Measurements from ENCODE around the gene CACYBP. TPM values are rescaled to one million over a fixed set of nuclear protein-coding genes. Genes with fewer than 3 reads are reported as not detected.
A peak's percentile ranks its signal among the peaks of the same experiment; 100 is the strongest.

Gene CACYBP
- total RNA-seq (2014; rRNA removed; shearing (Covaris generic)) (71.3 and 84.8 TPM in 2 replicates), polyA plus RNA-seq (2016; fragmentation: Nextera tagmentation; extraction: Ambion mirVana) (165 and 195 TPM in 2 replicates)

GRCh38 chr1:174999936-175000696 is at the start of gene CACYBP:
CACYBP (plus strand) TSS chr1:174999947; CDS start chr1:175000181, 234 bp downstream.
- Histone ChIP-seq H3K9me2 (ENCODE audit: insufficient read depth) (no peaks in the 10 kb centered on the region), H3K4me2 (ENCODE audit: unreplicated experiment) (peak within 1 kb of the TSS; percentile 96), H3K27me3 (replicated peaks; ENCODE audit: insufficient read depth) (no peaks in the 10 kb centered on the region), H3K36me3 (ENCODE audit: low read depth) (no peaks in the 10 kb centered on the region), H3K79me2 (ENCODE audit: insufficient read depth) (peaks cover 55% of the 10 kb centered on the region), H3K9ac (peak within 1 kb of the TSS; percentile 97), H3K4me1 (ENCODE audit: insufficient read depth) (peaks cover 47% of the 10 kb centered on the region), H3K9me3 (ENCODE audit: low read depth) (no peaks in the 10 kb centered on the region), H2AFZ (peak within 1 kb of the TSS; percentile 94), H3K4me3 (peak within 1 kb of the TSS; percentile 84), H4K20me1 (ENCODE audit: insufficient read depth) (no peaks in the 10 kb centered on the region), H3F3A (ENCODE audit: insufficient read depth) (peaks cover 15% of the 10 kb centered on the region), H3K27ac (peak within 1 kb of the TSS; percentile 98)
- in situ Hi-C loops (cut with MboI) = loop anchor here (25.0 kb wide), 1 partner anchor 738 kb away; no protein-coding TSS in a partner anchor
- 0 to 2% methylated on average over 35 to 68 of the region's 71 CpGs for WGBS, 2 experiments (ENCODE audit: low coverage in 1 of 2, low lambda C conversion rate in 2 of 2, missing lambda C conversion rate in 2 of 2)
- TF ChIP-seq EZH2 (IDR thresholded peaks at IDR 0.05; ENCODE audit: insufficient read depth, poor library complexity, severe bottlenecking) = no peak
- TF ChIP-seq EZH2phosphoT487 (IDR thresholded peaks at IDR 0.05; ENCODE audit: insufficient read depth, low read depth) = no peak
- peak; percentile 58 for DNase-seq

- no peak overlapping the region for H3K9ac ChIP-seq
- H3K27ac ChIP-seq = no peak overlapping the region
- no peak overlapping the region for H2AFZ ChIP-seq
- H4K20me1 ChIP-seq (ENCODE audit: insufficient read depth) = no peaks in the 10 kb centered on the region
- H3F3A ChIP-seq (ENCODE audit: insufficient read depth) = no peaks in the 10 kb centered on the region
- DNase-seq = no peak
- 73 to 74% methylated on average over 11 of the region's 11 CpGs for WGBS, 2 experiments (ENCODE audit: low coverage in 1 of 2, low lambda C conversion rate in 2 of 2, missing lambda C conversion rate in 2 of 2)
- H3K4me3 ChIP-seq = no peak overlapping the region
- no peak overlapping the region for H3K4me2 ChIP-seq (ENCODE audit: unreplicated experiment)
- H3K79me2 ChIP-seq (ENCODE audit: insufficient read depth) = no peaks in the 10 kb centered on the region
- no peaks in the 10 kb centered on the region for H3K4me1 ChIP-seq (ENCODE audit: insufficient read depth)
- H3K36me3 ChIP-seq (ENCODE audit: low read depth) = no peaks in the 10 kb centered on the region
- in situ Hi-C loops (cut with MboI) = no loop called here
- no peaks in the 10 kb centered on the region for H3K9me2 ChIP-seq (ENCODE audit: insufficient read depth)
- TF ChIP-seq EZH2phosphoT487 (IDR thresholded peaks at IDR 0.05; ENCODE audit: insufficient read depth, low read depth) (no peak), EZH2 (IDR thresholded peaks at IDR 0.05; ENCODE audit: insufficient read depth, poor library complexity, severe bottlenecking) (no peak)
- no peaks in the 10 kb centered on the region for H3K27me3 ChIP-seq (replicated peaks; ENCODE audit: insufficient read depth)
- H3K9me3 ChIP-seq (ENCODE audit: low read depth) = no peaks in the 10 kb centered on the region
Measured at GRCh38 chr1:174953285-174954072, 46.3 kb upstream of the CACYBP start.

GRCh38 chr1:174954073-174954460 is 45.7 kb upstream of the CACYBP start:
- Histone ChIP-seq H3K4me2 (ENCODE audit: unreplicated experiment) (no peak overlapping the region), H3K9me2 (ENCODE audit: insufficient read depth) (no peaks in the 10 kb centered on the region), H3K27me3 (replicated peaks; ENCODE audit: insufficient read depth) (no peaks in the 10 kb centered on the region), H3K9ac (no peak overlapping the region), H3K9me3 (ENCODE audit: low read depth) (no peaks in the 10 kb centered on the region), H3K79me2 (ENCODE audit: insufficient read depth) (no peaks in the 10 kb centered on the region), H4K20me1 (ENCODE audit: insufficient read depth) (no peaks in the 10 kb centered on the region), H3F3A (ENCODE audit: insufficient read depth) (no peaks in the 10 kb centered on the region), H3K4me1 (ENCODE audit: insufficient read depth) (no peaks in the 10 kb centered on the region), H3K4me3 (no peak overlapping the region), H3K27ac (no peak overlapping the region), H3K36me3 (ENCODE audit: low read depth) (no peaks in the 10 kb centered on the region), H2AFZ (no peak overlapping the region)
- no peak for DNase-seq
- TF ChIP-seq EZH2 (IDR thresholded peaks at IDR 0.05; ENCODE audit: insufficient read depth, poor library complexity, severe bottlenecking) (no peak), EZH2phosphoT487 (IDR thresholded peaks at IDR 0.05; ENCODE audit: insufficient read depth, low read depth) (no peak)
- in situ Hi-C loops (cut with MboI) = no loop called here

- in situ Hi-C loops (cut with MboI) = no loop called here
- Histone ChIP-seq H3K79me2 (ENCODE audit: insufficient read depth) (no peaks in the 10 kb centered on the region), H3K36me3 (ENCODE audit: low read depth) (no peaks in the 10 kb centered on the region), H3K27ac (no peak overlapping the region), H3F3A (ENCODE audit: insufficient read depth) (no peaks in the 10 kb centered on the region), H3K9me2 (ENCODE audit: insufficient read depth) (no peaks in the 10 kb centered on the region), H3K4me3 (no peak overlapping the region), H3K9ac (no peak overlapping the region), H3K4me2 (ENCODE audit: unreplicated experiment) (no peak overlapping the region), H4K20me1 (ENCODE audit: insufficient read depth) (no peaks in the 10 kb centered on the region), H3K4me1 (ENCODE audit: insufficient read depth) (no peaks in the 10 kb centered on the region), H3K27me3 (replicated peaks; ENCODE audit: insufficient read depth) (no peaks in the 10 kb centered on the region), H3K9me3 (ENCODE audit: low read depth) (no peaks in the 10 kb centered on the region), H2AFZ (no peak overlapping the region)
- 53 to 60% methylated on average over 3 of the region's 3 CpGs for WGBS, 2 experiments (ENCODE audit: low coverage in 1 of 2, low lambda C conversion rate in 2 of 2, missing lambda C conversion rate in 2 of 2)
- no peak for DNase-seq
- TF ChIP-seq EZH2phosphoT487 (IDR thresholded peaks at IDR 0.05; ENCODE audit: insufficient read depth, low read depth) = no peak
- TF ChIP-seq EZH2 (IDR thresholded peaks at IDR 0.05; ENCODE audit: insufficient read depth, poor library complexity, severe bottlenecking) = no peak
Measured at GRCh38 chr1:174954671-174955669, 44.8 kb upstream of the CACYBP start.

Measured in GM23248 (cell line).